Activated naive CD4-positive, alpha-beta T cell treated with anti-CD3 and anti-CD28 coated beads, Interleukin-2, amount 50 U/mL, for 72 hours (primary cell): ENCODE measurements around the gene TTLL5. TPM values are rescaled to one million over a fixed set of nuclear protein-coding genes. Genes with fewer than 3 reads are reported as not detected.

Experiments
- ATAC-seq, 2 donors: fragments of 150-1000 bp; cut with Tn5 transposase; 2 replicates each; pipeline ENCODE4 v1.10.0; 2021; ENCODE audit warnings: mild to moderate bottlenecking in 2 of 2, moderate library complexity in 2 of 2
- DNase-seq, 2 donors: peaks; one replicate each; pipeline ENCODE4 v3.0.0; 2021 to 2022; ENCODE audit warnings: low spot score in 2 of 2
- H3K27ac Mint-ChIP-seq, 2 donors: one replicate each; pipeline ENCODE4 v1.8.0; 2022; ENCODE audit warnings: mild to moderate bottlenecking in 2 of 2, mixed read lengths in 2 of 2
- H3K36me3 Mint-ChIP-seq, 2 donors: one replicate each; pipeline ENCODE4 v1.8.0; 2022; ENCODE audit warnings: mixed read lengths in 2 of 2
- H3K9me3 Mint-ChIP-seq, 2 donors: one replicate each; pipeline ENCODE4 v1.8.0; 2022; ENCODE audit warnings: mixed read lengths in 2 of 2
- total RNA-seq, 2 donors: library from RNA; stranded (reverse); gene quantifications; one replicate each; pipeline ENCODE4 v1.2.3, GENCODE V29; 2022

The TTLL5 gene
- total RNA-seq, 2 donors from 2014 or later, result 36.6 TPM

DNA sequence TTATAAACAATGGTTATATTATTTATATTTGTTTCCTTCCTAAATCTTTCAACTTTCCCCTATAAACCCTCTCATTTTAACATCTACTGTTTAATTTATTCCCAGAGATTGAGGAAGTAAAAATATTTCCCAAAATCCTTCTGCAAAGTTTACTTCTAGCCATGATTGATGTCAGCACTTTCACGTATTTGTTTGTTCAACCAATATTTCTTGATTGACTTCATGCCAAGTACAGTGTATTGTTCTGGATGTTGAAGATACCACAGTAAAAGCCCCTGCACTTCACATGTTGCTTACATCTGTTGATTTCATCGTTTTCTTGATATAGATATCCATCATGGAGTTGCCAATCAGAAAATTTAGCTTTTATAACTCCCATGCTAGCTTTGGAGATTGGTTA, 81.8 kb downstream of the TTLL5 start:
- H3K27ac Mint-ChIP-seq, result no peak overlapping the region
- no peak for ATAC-seq

DNA sequence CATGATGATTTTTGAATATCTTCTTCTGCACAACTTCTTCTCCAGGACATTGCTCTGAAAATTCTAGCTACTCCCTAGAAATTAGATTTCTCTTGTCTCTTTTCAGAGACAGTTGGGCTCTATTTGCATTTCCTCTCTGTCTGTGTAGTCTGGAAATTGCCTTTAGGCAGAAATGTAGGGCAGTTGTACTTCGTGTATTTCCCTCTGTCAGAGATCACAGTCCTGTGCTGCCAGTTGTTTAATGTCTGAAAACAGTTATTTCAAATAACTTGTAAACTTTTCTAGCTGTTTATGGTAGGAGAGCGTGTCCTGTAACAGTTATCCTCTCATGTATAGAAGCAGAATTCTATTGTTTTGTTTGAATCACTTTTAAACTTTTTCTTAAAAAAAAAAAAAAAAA, 86.9 kb downstream of the TTLL5 start:
- Mint-ChIP-seq H3K9me3 (peaks cover 5 to 7% of the 10 kb centered on the region in 2 donors), H3K27ac (no peak overlapping the region), H3K36me3 (peaks cover 35 to 41% of the 10 kb centered on the region in 2 donors)
- ATAC-seq (no peak), DNase-seq (no peak)

More for the DNA sequence above, 81.8 kb downstream of the TTLL5 start:
- peaks cover 5 to 7% of the 10 kb centered on the region in 2 donors for H3K9me3 Mint-ChIP-seq
- peaks cover 34 to 38% of the 10 kb centered on the region in 2 donors for H3K36me3 Mint-ChIP-seq
- no peak for DNase-seq

- ATAC-seq, result no peak
- Mint-ChIP-seq H3K27ac (no peak overlapping the region), H3K9me3 (peaks cover 5 to 7% of the 10 kb centered on the region in 2 donors), H3K36me3 (peaks cover 35 to 41% of the 10 kb centered on the region in 2 donors)
- no peak for DNase-seq
Measured at GRCh38 chr14:75748336-75748735, 87.3 kb downstream of the TTLL5 start.

- Mint-ChIP-seq H3K27ac (no peak overlapping the region), H3K9me3 (peaks cover 4 to 5% of the 10 kb centered on the region in 2 donors), H3K36me3 (peaks cover 25 to 26% of the 10 kb centered on the region in 2 donors)
- no peak for DNase-seq
- no peak for ATAC-seq
Measured at GRCh38 chr14:75751296-75751695, 90.2 kb downstream of the TTLL5 start.

DNA sequence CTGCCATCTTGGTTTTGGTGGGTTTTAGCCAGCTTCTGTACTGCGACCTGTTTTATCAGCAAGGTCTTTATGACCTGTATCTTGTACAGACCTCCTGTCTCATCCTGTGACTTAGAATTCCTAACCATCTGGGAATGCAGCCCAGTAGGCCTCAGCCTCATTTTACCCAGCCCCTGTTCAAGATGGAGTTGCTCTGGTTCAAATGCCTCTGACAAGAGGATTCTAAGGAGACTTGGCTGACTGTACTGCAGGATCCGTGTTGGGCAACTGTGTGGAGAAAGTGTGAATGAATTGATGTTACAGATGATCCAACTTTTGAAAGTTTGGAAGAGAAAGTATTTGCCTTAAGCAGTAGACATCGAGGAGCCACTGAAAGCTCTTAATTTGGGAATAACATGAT, 91.0 kb downstream of the TTLL5 start:
- H3K27ac Mint-ChIP-seq, result peak overlapping the region in 1 of 2 donors; percentile 57
- DNase-seq, result no peak
- peaks cover 0 to 1% of the 10 kb centered on the region in 2 donors for H3K9me3 Mint-ChIP-seq
- ATAC-seq, result no peak
- H3K36me3 Mint-ChIP-seq, result peaks cover 17 to 20% of the 10 kb centered on the region in 2 donors

- Mint-ChIP-seq H3K36me3 (peaks cover 8 to 11% of the 10 kb centered on the region in 2 donors), H3K27ac (no peak overlapping the region), H3K9me3 (no peaks in the 10 kb centered on the region)
- ATAC-seq (no peak), DNase-seq (no peak)
Measured at GRCh38 chr14:75752907-75753594, 92.0 kb downstream of the TTLL5 start.

GRCh38 chr14:75753696-75754095, 92.7 kb downstream of the TTLL5 start:
- ATAC-seq (no peak), DNase-seq (no peak)
- peaks cover 6 to 11% of the 10 kb centered on the region in 2 donors for H3K36me3 Mint-ChIP-seq

GRCh38 chr14:75757644-75758402, 96.8 kb downstream of the TTLL5 start:
- DNase-seq, result no peak
- no peak for ATAC-seq
- H3K27ac Mint-ChIP-seq, result no peak overlapping the region

More at GRCh38 chr14:75753696-75754095, 92.7 kb downstream of the TTLL5 start:
- Mint-ChIP-seq H3K27ac (no peak overlapping the region), H3K9me3 (no peaks in the 10 kb centered on the region)

GRCh38 chr14:75764020-75764419, 103.0 kb downstream of the TTLL5 start:
- H3K36me3 Mint-ChIP-seq, result peaks cover 0 to 5% of the 10 kb centered on the region in 2 donors
- H3K27ac Mint-ChIP-seq, result no peak overlapping the region
- DNase-seq (no peak), ATAC-seq (no peak)
- H3K9me3 Mint-ChIP-seq, result no peaks in the 10 kb centered on the region

More at GRCh38 chr14:75757644-75758402, 96.8 kb downstream of the TTLL5 start:
- Mint-ChIP-seq H3K36me3 (peaks cover 6 to 16% of the 10 kb centered on the region in 2 donors), H3K9me3 (no peaks in the 10 kb centered on the region)

- no peak for ATAC-seq
- Mint-ChIP-seq H3K9me3 (no peaks in the 10 kb centered on the region), H3K36me3 (no peaks in the 10 kb centered on the region), H3K27ac (no peak overlapping the region)
- DNase-seq, result no peak
Measured at GRCh38 chr14:75769047-75769685, 108.1 kb downstream of the TTLL5 start.

DNA sequence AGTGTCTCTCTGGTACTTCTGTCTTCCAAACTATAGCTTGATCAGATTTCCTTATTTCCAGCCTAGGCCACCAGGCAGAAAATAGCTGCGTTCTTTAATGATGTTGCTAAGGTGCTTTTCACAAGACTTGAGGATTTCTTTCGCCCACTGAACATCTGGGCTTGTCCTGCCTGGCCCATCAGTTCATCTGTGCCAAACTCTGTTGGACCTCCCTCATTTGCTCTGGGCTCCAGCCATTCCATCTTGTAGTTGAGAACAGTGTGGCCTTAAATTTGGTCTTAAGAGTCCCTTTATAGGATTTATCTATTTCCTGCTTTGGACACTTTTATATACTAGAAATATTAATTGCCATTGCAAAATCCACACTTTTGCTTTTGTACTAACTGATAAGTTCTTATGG, 109.6 kb downstream of the TTLL5 start:
- Mint-ChIP-seq H3K36me3 (peaks cover 0 to 11% of the 10 kb centered on the region in 2 donors), H3K9me3 (no peaks in the 10 kb centered on the region), H3K27ac (no peak overlapping the region)
- ATAC-seq (no peak), DNase-seq (no peak)

GRCh38 chr14:75771595-75771994, 110.5 kb downstream of the TTLL5 start:
- no peak for DNase-seq
- Mint-ChIP-seq H3K36me3 (peaks cover 0 to 12% of the 10 kb centered on the region in 2 donors), H3K27ac (no peak overlapping the region), H3K9me3 (no peaks in the 10 kb centered on the region)
- ATAC-seq, result no peak

GRCh38 chr14:75773046-75773445, 112.0 kb downstream of the TTLL5 start:
- no peak for ATAC-seq
- Mint-ChIP-seq H3K27ac (no peak overlapping the region), H3K9me3 (no peaks in the 10 kb centered on the region), H3K36me3 (peaks cover 0 to 12% of the 10 kb centered on the region in 2 donors)
- DNase-seq, result no peak

DNA sequence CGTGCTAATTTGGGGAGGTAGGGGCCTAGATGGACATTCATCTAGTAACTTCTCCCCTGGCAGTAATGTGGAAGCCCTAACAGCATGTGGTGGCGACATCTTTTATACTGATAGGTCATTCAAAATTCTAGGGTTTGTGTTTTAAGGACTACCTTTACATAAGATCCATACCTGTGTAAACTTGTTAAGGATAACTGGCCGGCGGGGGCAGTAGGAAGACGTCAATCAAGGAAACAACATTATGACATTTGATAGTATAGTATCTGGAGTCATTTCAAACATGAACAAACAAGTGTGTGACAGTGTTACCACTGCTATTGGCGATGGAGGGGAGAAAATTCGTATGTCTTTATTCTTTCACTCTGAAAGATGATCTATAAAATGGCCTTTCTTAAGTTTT, 120.0 kb downstream of the TTLL5 start:
- Mint-ChIP-seq H3K36me3 (peaks cover 13 to 14% of the 10 kb centered on the region in 2 donors), H3K9me3 (no peaks in the 10 kb centered on the region), H3K27ac (no peak overlapping the region)
- DNase-seq (no peak), ATAC-seq (no peak)

GRCh38 chr14:75783184-75783583, 122.1 kb downstream of the TTLL5 start:
- Mint-ChIP-seq H3K27ac (no peak overlapping the region), H3K9me3 (no peaks in the 10 kb centered on the region), H3K36me3 (peaks cover 13 to 31% of the 10 kb centered on the region in 2 donors)
- no peak for ATAC-seq
- DNase-seq, result no peak

DNA sequence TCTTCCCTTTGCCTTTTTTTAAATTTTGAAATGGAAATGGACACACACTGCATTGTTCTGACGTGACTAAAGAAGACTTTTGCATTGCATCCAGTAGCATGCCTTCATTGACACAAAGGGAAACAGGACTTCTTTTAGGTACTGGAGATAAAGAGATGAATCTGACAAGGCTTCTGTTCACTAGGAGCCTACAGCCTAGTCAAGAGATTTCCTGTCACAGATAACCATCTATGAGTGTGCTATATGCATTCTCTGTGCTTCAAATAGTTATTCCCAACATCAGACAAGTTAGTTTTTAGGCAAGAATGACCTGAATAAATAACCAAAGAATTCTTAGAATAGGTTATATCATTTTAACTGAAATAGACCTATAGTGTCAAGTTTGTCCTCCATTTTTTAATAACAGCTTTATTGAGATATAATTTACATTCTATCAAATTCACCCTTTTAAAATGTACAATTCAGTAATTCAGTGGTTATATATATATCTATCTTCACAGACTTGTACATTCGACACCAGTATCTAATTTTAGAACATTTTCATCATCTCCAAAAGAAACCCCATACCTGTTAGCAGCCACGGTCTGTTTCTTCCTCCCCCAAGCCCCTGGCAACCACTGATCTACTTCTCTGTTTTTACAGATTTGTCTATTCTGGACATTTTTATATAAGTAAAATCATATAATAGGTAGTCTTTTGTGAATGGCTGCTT, 122.7 kb downstream of the TTLL5 start:
- H3K36me3 Mint-ChIP-seq, result peaks cover 13 to 31% of the 10 kb centered on the region in 2 donors
- no peaks in the 10 kb centered on the region for H3K9me3 Mint-ChIP-seq
- no peak for DNase-seq
- no peak overlapping the region for H3K27ac Mint-ChIP-seq
- ATAC-seq, result no peak
